Astrocyte (in vitro differentiated cells and primary cell): ENCODE measurements around the gene MRPL33.

Experiments used
- EZH2 ChIP-seq: IDR thresholded peaks from 2 replicates; pipeline ENCODE4 v1.6.1; 2012; ENCODE audit warnings: mild to moderate bottlenecking, low read length, inconsistent platforms; ENCODE audit not compliant: insufficient read depth
- TF ChIP-seq, protein P1 (sequence below): IDR thresholded peaks from 2 replicates; pipeline ENCODE4 v1.5.1; 2011; ENCODE audit warnings: low read depth, mild to moderate bottlenecking, inconsistent platforms, low read length, moderate library complexity; ENCODE audit not compliant: insufficient read depth

GRCh38 chr2:27815860-27816438 is 44.4 kb downstream of the MRPL33 start:
- no peak for TF ChIP-seq EZH2
- TF ChIP-seq, protein P1, sequence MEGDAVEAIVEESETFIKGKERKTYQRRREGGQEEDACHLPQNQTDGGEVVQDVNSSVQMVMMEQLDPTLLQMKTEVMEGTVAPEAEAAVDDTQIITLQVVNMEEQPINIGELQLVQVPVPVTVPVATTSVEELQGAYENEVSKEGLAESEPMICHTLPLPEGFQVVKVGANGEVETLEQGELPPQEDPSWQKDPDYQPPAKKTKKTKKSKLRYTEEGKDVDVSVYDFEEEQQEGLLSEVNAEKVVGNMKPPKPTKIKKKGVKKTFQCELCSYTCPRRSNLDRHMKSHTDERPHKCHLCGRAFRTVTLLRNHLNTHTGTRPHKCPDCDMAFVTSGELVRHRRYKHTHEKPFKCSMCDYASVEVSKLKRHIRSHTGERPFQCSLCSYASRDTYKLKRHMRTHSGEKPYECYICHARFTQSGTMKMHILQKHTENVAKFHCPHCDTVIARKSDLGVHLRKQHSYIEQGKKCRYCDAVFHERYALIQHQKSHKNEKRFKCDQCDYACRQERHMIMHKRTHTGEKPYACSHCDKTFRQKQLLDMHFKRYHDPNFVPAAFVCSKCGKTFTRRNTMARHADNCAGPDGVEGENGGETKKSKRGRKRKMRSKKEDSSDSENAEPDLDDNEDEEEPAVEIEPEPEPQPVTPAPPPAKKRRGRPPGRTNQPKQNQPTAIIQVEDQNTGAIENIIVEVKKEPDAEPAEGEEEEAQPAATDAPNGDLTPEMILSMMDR: no peak
